ENCODE data around the gene TSPAN18. TPM values are rescaled to one million over a fixed set of nuclear protein-coding genes. Genes with fewer than 3 reads are reported as not detected.

TSPAN18 gene
- total RNA-seq, 1 donor from 2014 or later: 2.8 TPM

- H3K27ac Mint-ChIP-seq: no peak overlapping the region
- DNase-seq (no peak), ATAC-seq (ENCODE audit: low read depth) (no peak)
- H3K36me3 Mint-ChIP-seq (ENCODE audit: low read depth): no peaks in the 10 kb centered on the region
- H3K4me3 Mint-ChIP-seq: no peak overlapping the region
- H3K4me1 Mint-ChIP-seq: peaks cover 2% of the 10 kb centered on the region
- TF ChIP-seq CTCF (IDR thresholded peaks at IDR 0.05): no peak
- POLR2A ChIA-PET: interaction anchor here (0.9 kb wide), 1 partner anchor 23 kb away, joined by 3 read pairs; no protein-coding TSS in a partner anchor
- intact Hi-C loops (cut with micrococcal nuclease): no loop called here
- no peaks in the 10 kb centered on the region for H3K9me3 Mint-ChIP-seq
- CTCF ChIA-PET: interaction anchor here (0.9 to 1.6 kb wide), 4 partner anchors 13 to 38 kb away, joined by 3 to 4 read pairs (median 4); no protein-coding TSS in a partner anchor
- H3K27me3 Mint-ChIP-seq: no peaks in the 10 kb centered on the region
Observed at GRCh38 chr11:44964526-44965209, 237.9 kb downstream of the TSPAN18 start.

GRCh38 chr11:44966694-44967093 is 239.9 kb downstream of the TSPAN18 start:
- Mint-ChIP-seq H3K36me3 (ENCODE audit: low read depth) (no peaks in the 10 kb centered on the region), H3K4me1 (peaks cover 2% of the 10 kb centered on the region), H3K27ac (no peak overlapping the region), H3K4me3 (no peak overlapping the region), H3K9me3 (no peaks in the 10 kb centered on the region), H3K27me3 (no peaks in the 10 kb centered on the region)
- ChIA-PET POLR2A (no interaction called here), CTCF (interaction anchor here (1.3 kb wide), 1 partner anchor 137 kb away, joined by 4 read pairs; no protein-coding TSS in a partner anchor)
- intact Hi-C loops (cut with micrococcal nuclease): no loop called here
- no peak for ATAC-seq (ENCODE audit: low read depth)
- TF ChIP-seq CTCF (IDR thresholded peaks at IDR 0.05): no peak
- DNase-seq: no peak

- H3K36me3 Mint-ChIP-seq (ENCODE audit: low read depth): no peaks in the 10 kb centered on the region
- intact Hi-C loops (cut with micrococcal nuclease): no loop called here
- DNase-seq (no peak), ATAC-seq (ENCODE audit: low read depth) (no peak)
- H3K9me3 Mint-ChIP-seq: no peaks in the 10 kb centered on the region
- ChIA-PET POLR2A (no interaction called here), CTCF (interaction anchor here (1.3 kb wide), 1 partner anchor 136 kb away, joined by 4 read pairs; no protein-coding TSS in a partner anchor)
- H3K27me3 Mint-ChIP-seq: no peaks in the 10 kb centered on the region
- peaks cover 2% of the 10 kb centered on the region for H3K4me1 Mint-ChIP-seq
- TF ChIP-seq CTCF (IDR thresholded peaks at IDR 0.05): no peak
- H3K4me3 Mint-ChIP-seq: no peak overlapping the region
- H3K27ac Mint-ChIP-seq: no peak overlapping the region
Observed at GRCh38 chr11:44967930-44968496, 241.3 kb downstream of the TSPAN18 start.

- H3K27ac Mint-ChIP-seq: no peak overlapping the region
Observed at GRCh38 chr11:44968510-44968909, 241.7 kb downstream of the TSPAN18 start.

More at GRCh38 chr11:44968510-44968909, 241.7 kb downstream of the TSPAN18 start:
- no peaks in the 10 kb centered on the region for H3K36me3 Mint-ChIP-seq (ENCODE audit: low read depth)
- ChIA-PET CTCF (no interaction called here), POLR2A (no interaction called here)
- H3K4me1 Mint-ChIP-seq: peaks cover 2% of the 10 kb centered on the region
- no peaks in the 10 kb centered on the region for H3K9me3 Mint-ChIP-seq
- no peak for TF ChIP-seq CTCF (IDR thresholded peaks at IDR 0.05)
- no peak overlapping the region for H3K4me3 Mint-ChIP-seq
- ATAC-seq (ENCODE audit: low read depth) (no peak), DNase-seq (no peak)
- H3K27me3 Mint-ChIP-seq: no peaks in the 10 kb centered on the region
- intact Hi-C loops (cut with micrococcal nuclease): no loop called here
